Measurements from ENCODE around the gene COA3.

COA3 gene

GRCh38 chr17:42835732-42836131 is 37.2 kb upstream of the COA3 start:
- no peak overlapping the region for H2AFZ ChIP-seq (ENCODE audit: low read length, unreplicated experiment)
- peaks cover 44% of the 10 kb centered on the region for H3K79me2 ChIP-seq (ENCODE audit: control insufficient read depth, insufficient read depth, low read length, unreplicated experiment)
- no peaks in the 10 kb centered on the region for H3K27me3 ChIP-seq (ENCODE audit: insufficient read depth, low read length)
- H3K4me3 ChIP-seq (ENCODE audit: low read depth, low read length): no peak overlapping the region
- H3K4me1 ChIP-seq (ENCODE audit: control insufficient read depth, insufficient read depth, low read length, unreplicated experiment): peaks cover 19% of the 10 kb centered on the region
- H3K36me3 ChIP-seq (ENCODE audit: insufficient read depth, low read length): peaks cover 26% of the 10 kb centered on the region
- no peak overlapping the region for H3K27ac ChIP-seq (ENCODE audit: low read depth, low read length)

GRCh38 chr17:42833767-42834422 is 35.4 kb upstream of the COA3 start:
- H3K79me2 ChIP-seq (ENCODE audit: control insufficient read depth, insufficient read depth, low read length, unreplicated experiment): peaks cover 40% of the 10 kb centered on the region
- peak overlapping the region; percentile 63 for H2AFZ ChIP-seq (ENCODE audit: low read length, unreplicated experiment)
- no peaks in the 10 kb centered on the region for H3K27me3 ChIP-seq (ENCODE audit: insufficient read depth, low read length)
- peak overlapping the region; percentile 94 for H3K4me3 ChIP-seq (ENCODE audit: low read depth, low read length)
- peaks cover 22% of the 10 kb centered on the region for H3K36me3 ChIP-seq (ENCODE audit: insufficient read depth, low read length)
- peaks cover 19% of the 10 kb centered on the region for H3K4me1 ChIP-seq (ENCODE audit: control insufficient read depth, insufficient read depth, low read length, unreplicated experiment)
- peak overlapping the region; percentile 74 for H3K27ac ChIP-seq (ENCODE audit: low read depth, low read length)

- Histone ChIP-seq H2AFZ (ENCODE audit: low read length, unreplicated experiment) (peak within 1 kb of the TSS; percentile 73), H3K79me2 (ENCODE audit: control insufficient read depth, insufficient read depth, low read length, unreplicated experiment) (peaks cover 37% of the 10 kb centered on the region)
These were observed 34.6 kb upstream of the COA3 start, which contains the start of gene PSME3 for GRCh38 chr17:42832934-42833766. Gene PSME3 (plus strand): TSS chr17:42833397. CDS start chr17:42833632, 235 bp downstream.

GRCh38 chr17:42832213-42832933 is 33.9 kb upstream of the COA3 start:
- Histone ChIP-seq H3K27ac (ENCODE audit: low read depth, low read length) (peak overlapping the region; percentile 74), H3K4me3 (ENCODE audit: low read depth, low read length) (peak overlapping the region; percentile 94), H3K4me1 (ENCODE audit: control insufficient read depth, insufficient read depth, low read length, unreplicated experiment) (peaks cover 19% of the 10 kb centered on the region), H3K36me3 (ENCODE audit: insufficient read depth, low read length) (peaks cover 9% of the 10 kb centered on the region), H2AFZ (ENCODE audit: low read length, unreplicated experiment) (peak overlapping the region; percentile 73), H3K27me3 (ENCODE audit: insufficient read depth, low read length) (no peaks in the 10 kb centered on the region), H3K79me2 (ENCODE audit: control insufficient read depth, insufficient read depth, low read length, unreplicated experiment) (peaks cover 30% of the 10 kb centered on the region)

More at GRCh38 chr17:42832934-42833766, 34.6 kb upstream of the COA3 start, which contains the start of gene PSME3:
- peaks cover 19% of the 10 kb centered on the region for H3K4me1 ChIP-seq (ENCODE audit: control insufficient read depth, insufficient read depth, low read length, unreplicated experiment)
- H3K27me3 ChIP-seq (ENCODE audit: insufficient read depth, low read length): no peaks in the 10 kb centered on the region
- peak within 1 kb of the TSS; percentile 74 for H3K27ac ChIP-seq (ENCODE audit: low read depth, low read length)
- H3K36me3 ChIP-seq (ENCODE audit: insufficient read depth, low read length): peaks cover 16% of the 10 kb centered on the region
- H3K4me3 ChIP-seq (ENCODE audit: low read depth, low read length): peak within 1 kb of the TSS; percentile 94

- Histone ChIP-seq H3K4me1 (ENCODE audit: control insufficient read depth, insufficient read depth, low read length, unreplicated experiment) (peaks cover 19% of the 10 kb centered on the region), H3K4me3 (ENCODE audit: low read depth, low read length) (no peak overlapping the region), H3K36me3 (ENCODE audit: insufficient read depth, low read length) (peaks cover 5% of the 10 kb centered on the region), H3K27me3 (ENCODE audit: insufficient read depth, low read length) (no peaks in the 10 kb centered on the region), H3K27ac (ENCODE audit: low read depth, low read length) (no peak overlapping the region), H2AFZ (ENCODE audit: low read length, unreplicated experiment) (no peak overlapping the region), H3K79me2 (ENCODE audit: control insufficient read depth, insufficient read depth, low read length, unreplicated experiment) (peaks cover 29% of the 10 kb centered on the region)
These were observed 32.5 kb upstream of the COA3 start for GRCh38 chr17:42830971-42831370.

GRCh38 chr17:42827472-42827871 is 29.0 kb upstream of the COA3 start:
- no peaks in the 10 kb centered on the region for H3K36me3 ChIP-seq (ENCODE audit: insufficient read depth, low read length)
- no peak overlapping the region for H3K4me3 ChIP-seq (ENCODE audit: low read depth, low read length)
- no peaks in the 10 kb centered on the region for H3K27me3 ChIP-seq (ENCODE audit: insufficient read depth, low read length)
- H2AFZ ChIP-seq (ENCODE audit: low read length, unreplicated experiment): no peak overlapping the region
- peaks cover 4% of the 10 kb centered on the region for H3K4me1 ChIP-seq (ENCODE audit: control insufficient read depth, insufficient read depth, low read length, unreplicated experiment)
- H3K79me2 ChIP-seq (ENCODE audit: control insufficient read depth, insufficient read depth, low read length, unreplicated experiment): peaks cover 19% of the 10 kb centered on the region
- no peak overlapping the region for H3K27ac ChIP-seq (ENCODE audit: low read depth, low read length)

- Histone ChIP-seq H3K27ac (ENCODE audit: low read depth, low read length) (no peak overlapping the region), H3K79me2 (ENCODE audit: control insufficient read depth, insufficient read depth, low read length, unreplicated experiment) (peaks cover 25% of the 10 kb centered on the region), H3K4me3 (ENCODE audit: low read depth, low read length) (no peak overlapping the region), H3K4me1 (ENCODE audit: control insufficient read depth, insufficient read depth, low read length, unreplicated experiment) (peaks cover 8% of the 10 kb centered on the region), H2AFZ (ENCODE audit: low read length, unreplicated experiment) (no peak overlapping the region), H3K36me3 (ENCODE audit: insufficient read depth, low read length) (peaks cover 39% of the 10 kb centered on the region), H3K27me3 (ENCODE audit: insufficient read depth, low read length) (no peaks in the 10 kb centered on the region)
These were observed 22.7 kb upstream of the COA3 start for GRCh38 chr17:42821176-42821575.

GRCh38 chr17:42819939-42820535 is 21.5 kb upstream of the COA3 start:
- Histone ChIP-seq H3K27me3 (ENCODE audit: insufficient read depth, low read length) (no peaks in the 10 kb centered on the region), H2AFZ (ENCODE audit: low read length, unreplicated experiment) (no peak overlapping the region), H3K27ac (ENCODE audit: low read depth, low read length) (no peak overlapping the region), H3K36me3 (ENCODE audit: insufficient read depth, low read length) (peaks cover 45% of the 10 kb centered on the region), H3K79me2 (ENCODE audit: control insufficient read depth, insufficient read depth, low read length, unreplicated experiment) (peaks cover 25% of the 10 kb centered on the region), H3K4me1 (ENCODE audit: control insufficient read depth, insufficient read depth, low read length, unreplicated experiment) (peaks cover 18% of the 10 kb centered on the region), H3K4me3 (ENCODE audit: low read depth, low read length) (no peak overlapping the region)

- Histone ChIP-seq H2AFZ (ENCODE audit: low read length, unreplicated experiment) (no peak overlapping the region), H3K4me3 (ENCODE audit: low read depth, low read length) (no peak overlapping the region), H3K27ac (ENCODE audit: low read depth, low read length) (peak overlapping the region; percentile 59), H3K79me2 (ENCODE audit: control insufficient read depth, insufficient read depth, low read length, unreplicated experiment) (peaks cover 18% of the 10 kb centered on the region), H3K36me3 (ENCODE audit: insufficient read depth, low read length) (peaks cover 55% of the 10 kb centered on the region), H3K27me3 (ENCODE audit: insufficient read depth, low read length) (no peaks in the 10 kb centered on the region), H3K4me1 (ENCODE audit: control insufficient read depth, insufficient read depth, low read length, unreplicated experiment) (peaks cover 28% of the 10 kb centered on the region)
These were observed 19.9 kb upstream of the COA3 start for GRCh38 chr17:42818379-42818778.

GRCh38 chr17:42817866-42818265 is 19.4 kb upstream of the COA3 start:
- no peak overlapping the region for H2AFZ ChIP-seq (ENCODE audit: low read length, unreplicated experiment)
- no peaks in the 10 kb centered on the region for H3K27me3 ChIP-seq (ENCODE audit: insufficient read depth, low read length)
- peaks cover 14% of the 10 kb centered on the region for H3K79me2 ChIP-seq (ENCODE audit: control insufficient read depth, insufficient read depth, low read length, unreplicated experiment)
- H3K27ac ChIP-seq (ENCODE audit: low read depth, low read length): peak overlapping the region; percentile 59
- no peak overlapping the region for H3K4me3 ChIP-seq (ENCODE audit: low read depth, low read length)
- peaks cover 28% of the 10 kb centered on the region for H3K4me1 ChIP-seq (ENCODE audit: control insufficient read depth, insufficient read depth, low read length, unreplicated experiment)
- peaks cover 55% of the 10 kb centered on the region for H3K36me3 ChIP-seq (ENCODE audit: insufficient read depth, low read length)

Measured in ACC112 (cell line).